Measurements from ENCODE around the gene ZNF746. TPM values are rescaled to one million over a fixed set of nuclear protein-coding genes. Genes with fewer than 3 reads are reported as not detected.

Gene ZNF746
- total and polyA plus RNA-seq, 2 of the 13 experiments (the other 11 are each of a cell fraction or from before 2014, with no cell fraction given): 3.8 to 8.1 TPM

- 0 out of 2 replicates have a peak, but pooled peaks have one; percentile 26 for TF ChIP-seq KDM5A (IDR thresholded peaks at IDR 0.05; ENCODE audit: borderline replicate concordance, low read length)
- no peak for TF ChIP-seq ZNF639 (CRISPR knock-in tag; conservative IDR thresholded peaks at IDR 0.05)
- TF ChIP-seq GMEB1 (CRISPR knock-in tag; IDR thresholded peaks at IDR 0.05; ENCODE audit: borderline replicate concordance): 0 out of 2 replicates have a peak, but pooled peaks have one; percentile 15
- TF ChIP-seq ZNF737 (CRISPR knock-in tag; IDR thresholded peaks at IDR 0.05; ENCODE audit: borderline replicate concordance): no peak; the same call in 1 of the 2 replicates
- TF ChIP-seq IRF9 (CRISPR knock-in tag; IDR thresholded peaks at IDR 0.05; ENCODE audit: borderline replicate concordance): no peak
- no peak for TF ChIP-seq CENPBD1 (CRISPR knock-in tag; IDR thresholded peaks at IDR 0.05; ENCODE audit: borderline replicate concordance, low read depth)
- TF ChIP-seq ZC3H4 (CRISPR knock-in tag; IDR thresholded peaks at IDR 0.05; ENCODE audit: borderline replicate concordance): no peak
- no peak for TF ChIP-seq GPBP1L1 (CRISPR knock-in tag; IDR thresholded peaks at IDR 0.05)
- TF ChIP-seq ATRX (CRISPR knock-in tag; IDR thresholded peaks at IDR 0.05; ENCODE audit: borderline replicate concordance): no peak
- TF ChIP-seq ZNF10 (CRISPR knock-in tag; IDR thresholded peaks at IDR 0.05; ENCODE audit: borderline replicate concordance, low read depth): no peak
- TF ChIP-seq PITX1 (CRISPR knock-in tag; IDR thresholded peaks at IDR 0.05): no peak
- peak; percentile 71 for TF ChIP-seq ZBTB14 (CRISPR knock-in tag; IDR thresholded peaks at IDR 0.05)
- TF ChIP-seq SPEN (CRISPR knock-in tag; IDR thresholded peaks at IDR 0.05; ENCODE audit: low read depth): no peak
- no peak for TF ChIP-seq ELK4 (CRISPR knock-in tag; IDR thresholded peaks at IDR 0.05; ENCODE audit: borderline replicate concordance)
- no peak for TF ChIP-seq ZNF597 (CRISPR knock-in tag; IDR thresholded peaks at IDR 0.05)
- TF ChIP-seq ASH2L (IDR thresholded peaks at IDR 0.05; ENCODE audit: insufficient read length, low read depth, low read length): peak; percentile 62
- TF ChIP-seq PRPF4 (IDR thresholded peaks at IDR 0.05; ENCODE audit: low read depth, low read length, poor library complexity, severe bottlenecking): no peak
Measured at GRCh38 chr7:149460493-149461277, 36.9 kb downstream of the ZNF746 start, which contains the start of gene ZNF777 (continued).
